Fibroblast of the aortic adventitia (primary cell): ENCODE measurements around the gene ZMYND8. TPM values are rescaled to one million over a fixed set of nuclear protein-coding genes. Genes with fewer than 3 reads are reported as not detected.

Source experiments
- DNase-seq: peaks from one replicate; pipeline ENCODE4 v3.0.0-alpha.2; 2010; ENCODE audit warnings: low read depth
- H3K4me3 ChIP-seq: 2 replicates; pipeline ENCODE4 v1.5.1; 2011; ENCODE audit warnings: low read depth, mild to moderate bottlenecking, control low read depth, low read length, moderate library complexity
- total RNA-seq: library from RNA; depleted of rRNA; stranded (reverse); fragments of >200 nt; gene quantifications from 2 replicates; pipeline ENCODE4 v1.2.3, GENCODE V29; 2012; ENCODE audit warnings: low replicate concordance
- TF ChIP-seq, protein P1 (sequence below): IDR thresholded peaks from 2 replicates; pipeline ENCODE4 v1.5.1; 2011; ENCODE audit warnings: mild to moderate bottlenecking, low read length, control low read depth, inconsistent platforms; ENCODE audit not compliant: insufficient read depth

The ZMYND8 gene
- total RNA-seq, 1 donor = 24.0 TPM

DNA sequence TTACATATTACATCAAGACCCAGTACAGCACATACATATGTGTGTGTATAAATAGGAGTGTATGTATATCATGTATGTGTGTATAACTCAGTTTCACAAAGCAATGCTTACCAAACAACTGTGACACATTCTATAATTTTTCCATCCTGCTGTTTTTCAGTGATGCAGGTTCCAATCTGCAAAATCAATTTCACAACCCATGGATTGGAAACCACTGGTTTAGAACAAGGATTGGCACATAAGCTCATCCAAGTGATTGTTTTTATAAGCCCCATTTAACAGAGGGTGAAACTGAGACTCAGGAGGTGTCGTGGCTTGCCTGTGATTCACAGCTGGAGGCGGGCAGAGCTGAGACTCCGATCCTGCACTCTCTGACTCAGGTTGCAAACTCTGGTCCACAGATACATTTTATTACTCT lies 158.2 kb downstream of the ZMYND8 start:
- H3K4me3 ChIP-seq = no peak overlapping the region
- TF ChIP-seq, protein P1, sequence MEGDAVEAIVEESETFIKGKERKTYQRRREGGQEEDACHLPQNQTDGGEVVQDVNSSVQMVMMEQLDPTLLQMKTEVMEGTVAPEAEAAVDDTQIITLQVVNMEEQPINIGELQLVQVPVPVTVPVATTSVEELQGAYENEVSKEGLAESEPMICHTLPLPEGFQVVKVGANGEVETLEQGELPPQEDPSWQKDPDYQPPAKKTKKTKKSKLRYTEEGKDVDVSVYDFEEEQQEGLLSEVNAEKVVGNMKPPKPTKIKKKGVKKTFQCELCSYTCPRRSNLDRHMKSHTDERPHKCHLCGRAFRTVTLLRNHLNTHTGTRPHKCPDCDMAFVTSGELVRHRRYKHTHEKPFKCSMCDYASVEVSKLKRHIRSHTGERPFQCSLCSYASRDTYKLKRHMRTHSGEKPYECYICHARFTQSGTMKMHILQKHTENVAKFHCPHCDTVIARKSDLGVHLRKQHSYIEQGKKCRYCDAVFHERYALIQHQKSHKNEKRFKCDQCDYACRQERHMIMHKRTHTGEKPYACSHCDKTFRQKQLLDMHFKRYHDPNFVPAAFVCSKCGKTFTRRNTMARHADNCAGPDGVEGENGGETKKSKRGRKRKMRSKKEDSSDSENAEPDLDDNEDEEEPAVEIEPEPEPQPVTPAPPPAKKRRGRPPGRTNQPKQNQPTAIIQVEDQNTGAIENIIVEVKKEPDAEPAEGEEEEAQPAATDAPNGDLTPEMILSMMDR = no peak
- no peak for DNase-seq

DNA sequence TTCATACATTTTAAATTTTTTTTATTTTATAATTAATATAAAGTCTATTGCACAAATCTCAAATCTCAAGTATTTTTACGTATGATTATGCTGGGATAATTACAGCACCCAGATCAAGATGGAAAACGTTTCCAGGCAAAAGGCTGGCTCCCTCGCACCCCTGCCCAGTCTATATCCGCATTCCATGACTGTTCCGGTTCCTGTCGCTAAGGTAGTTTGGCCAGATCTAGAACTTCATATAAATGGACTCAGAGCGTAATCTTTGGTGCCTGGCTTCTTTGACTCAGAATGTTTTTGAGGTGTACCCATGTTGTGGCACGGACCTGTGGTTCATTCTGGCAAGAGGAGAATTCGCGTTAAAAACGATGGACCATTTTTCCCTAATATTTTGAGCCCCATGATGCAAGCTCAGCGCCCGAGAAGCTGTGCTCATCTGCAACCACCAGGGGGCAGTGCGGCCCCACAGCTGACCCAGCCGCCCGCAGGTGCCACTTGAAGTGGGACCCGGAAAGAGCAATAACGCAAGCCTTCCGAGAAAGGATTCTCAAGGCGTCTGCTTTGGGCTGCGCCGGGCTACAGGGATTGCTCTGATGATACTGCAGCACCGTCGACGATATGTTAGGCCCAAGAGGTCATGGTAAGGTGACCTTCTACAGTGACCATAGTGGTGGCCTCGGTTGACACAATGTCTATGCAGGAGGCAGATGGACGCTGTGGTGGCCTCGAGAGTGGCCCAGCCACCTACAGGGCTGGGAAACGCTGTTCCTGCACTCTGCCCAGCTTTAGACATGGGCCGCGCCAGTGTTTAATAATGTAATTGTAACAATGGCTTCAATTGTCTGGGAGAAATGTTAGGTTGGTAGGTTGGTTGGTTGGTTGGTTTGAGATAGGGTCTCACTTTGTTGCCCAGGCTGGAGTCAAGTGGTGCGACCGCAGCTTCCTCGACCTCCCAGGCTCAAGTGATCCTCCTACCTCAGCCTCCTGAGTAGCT lies 160.1 kb downstream of the ZMYND8 start:
- no peak overlapping the region for H3K4me3 ChIP-seq
- TF ChIP-seq, protein P1 = peak; percentile 98
- peak; percentile 71 for DNase-seq

GRCh38 chr20:47195573-47195972 lies 160.9 kb downstream of the ZMYND8 start:
- TF ChIP-seq, protein P1 = no peak
- no peak overlapping the region for H3K4me3 ChIP-seq
- no peak for DNase-seq

GRCh38 chr20:47191956-47192355 lies 164.5 kb downstream of the ZMYND8 start:
- TF ChIP-seq, protein P1 = no peak
- H3K4me3 ChIP-seq = no peak overlapping the region
- no peak for DNase-seq

DNA sequence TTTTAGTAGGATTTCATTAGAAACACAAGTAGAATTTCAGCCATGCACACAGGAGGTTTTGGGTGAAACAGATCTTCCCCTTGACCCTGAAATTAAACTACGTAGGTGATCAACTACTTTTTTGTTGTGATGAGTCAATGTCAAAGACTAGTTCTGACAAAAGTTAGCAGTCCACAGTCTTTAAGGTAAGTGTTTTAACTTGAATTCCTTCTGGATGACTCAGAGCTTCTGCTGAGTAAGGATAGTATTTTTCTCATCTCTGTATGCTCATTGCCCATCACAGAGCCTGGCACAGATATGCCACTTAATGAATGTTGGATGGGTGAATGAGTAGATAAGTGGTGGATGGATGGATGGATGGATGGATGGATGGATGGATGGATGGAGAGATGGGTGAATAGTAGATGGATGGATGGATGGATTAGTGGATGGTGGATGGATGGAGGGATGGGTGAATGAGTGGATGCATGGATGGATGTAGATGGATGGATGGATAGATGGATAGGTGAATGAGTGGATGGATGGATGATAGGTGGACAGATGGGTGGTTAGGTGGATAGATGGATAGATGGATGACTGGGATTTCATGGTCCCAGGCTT lies 165.3 kb downstream of the ZMYND8 start:
- TF ChIP-seq, protein P1 = no peak
- H3K4me3 ChIP-seq = no peak overlapping the region
- DNase-seq = no peak

DNA sequence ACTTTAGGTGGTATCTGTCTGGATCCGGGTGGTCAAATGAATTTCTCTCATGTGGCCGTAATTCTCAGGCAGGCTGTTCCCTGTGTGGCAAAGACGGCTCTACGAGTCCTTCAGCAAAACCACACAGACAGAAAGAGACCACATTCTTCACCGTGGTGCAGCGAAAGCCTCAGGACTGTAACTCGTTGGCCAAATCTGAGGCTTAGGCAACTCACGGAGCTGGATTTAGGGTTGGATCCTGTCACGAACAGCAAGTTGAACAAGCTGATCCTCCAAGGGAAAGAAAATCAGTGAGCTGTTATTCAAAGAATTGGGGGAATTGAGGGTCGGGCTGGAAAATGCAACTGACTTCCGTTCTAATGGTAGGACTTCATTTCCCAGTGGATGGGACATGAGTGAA lies 167.4 kb downstream of the ZMYND8 start:
- TF ChIP-seq, protein P1 = no peak
- peak overlapping the region; percentile 32 for H3K4me3 ChIP-seq
- peak; percentile 65 for DNase-seq
